Stimulated activated naive CD8-positive, alpha-beta T cell treated with anti-CD3 and anti-CD28 coated beads, Interleukin-15, Interleukin-2, amounts not matched to agents 100 U/mL and 50 U/mL, for 24 hours (primary cell): ENCODE results near the gene RETSAT.

Experiments
- ATAC-seq: fragments of 150-1000 bp; cut with Tn5 transposase; one replicate; pipeline ENCODE4 v1.10.0; 2021
- DNase-seq: peaks from one replicate; pipeline ENCODE4 v3.0.0; 2021

The RETSAT gene

DNA sequence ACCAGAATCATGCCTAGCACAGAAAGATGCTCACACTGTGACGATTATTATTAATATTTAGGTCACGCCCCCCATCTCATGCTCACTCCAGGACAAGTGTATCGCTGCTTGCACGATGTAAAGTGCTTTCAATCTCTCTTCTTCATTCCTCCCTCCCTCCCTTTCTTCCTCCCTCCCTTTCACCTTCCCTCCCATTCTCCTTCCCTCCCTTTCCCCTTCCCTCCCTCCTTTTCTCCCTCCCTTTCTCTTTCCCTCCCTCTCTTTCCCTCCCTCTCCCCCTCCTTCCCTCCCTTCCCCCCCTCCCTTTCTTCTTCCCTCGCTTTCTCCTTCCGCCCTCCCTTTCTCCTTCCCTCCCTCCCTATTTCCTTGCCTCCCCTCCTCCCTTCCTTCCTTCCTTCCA is 46.1 kb downstream of the RETSAT start:
- ATAC-seq (no peak), DNase-seq (no peak)

- ATAC-seq (no peak), DNase-seq (no peak)
Measured at GRCh38 chr2:85307527-85307897, 46.8 kb downstream of the RETSAT start.

DNA sequence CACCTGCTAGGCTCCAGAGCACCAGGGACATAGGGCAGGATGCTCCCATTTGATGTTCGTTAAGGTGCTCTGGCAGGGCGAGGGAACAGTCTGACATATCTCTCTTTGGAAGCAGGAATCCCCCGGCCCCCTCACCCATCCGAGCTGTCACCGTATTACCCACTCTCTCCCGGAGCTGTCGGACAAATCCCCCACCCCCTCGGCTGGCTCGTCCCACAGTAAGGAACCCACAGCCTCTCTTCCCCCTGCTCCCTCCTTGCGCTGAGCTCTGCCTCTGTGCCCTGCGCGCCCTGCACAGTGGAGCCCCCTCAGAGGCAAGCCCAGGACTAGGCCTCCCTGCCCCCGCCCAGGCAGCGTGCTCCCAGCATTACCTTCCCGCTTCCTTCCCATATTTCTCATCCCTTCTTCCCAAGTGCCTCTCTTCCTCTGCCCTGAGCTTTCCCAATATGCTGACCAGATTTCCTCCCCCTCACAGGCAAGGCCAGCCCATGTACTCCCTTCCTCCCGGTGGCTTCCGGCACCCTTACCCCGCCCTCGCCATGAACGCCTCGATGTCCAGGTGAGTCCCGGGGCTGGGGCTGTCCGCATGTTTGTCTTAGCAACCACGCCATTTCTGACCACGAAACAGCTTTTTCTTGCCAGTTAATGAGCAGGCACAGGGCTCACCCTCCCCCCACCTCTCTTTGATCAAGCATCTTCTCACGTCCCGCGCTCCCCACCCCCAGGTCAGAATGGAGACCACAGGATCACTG is 50.4 kb downstream of the RETSAT start:
- no peak for ATAC-seq
- DNase-seq, result no peak

GRCh38 chr2:85302121-85302520 is 52.2 kb downstream of the RETSAT start:
- DNase-seq, result no peak
- no peak for ATAC-seq
